Trophoblast cell (in vitro differentiated cells and primary cell): ENCODE results near the gene OR5P2. TPM values are rescaled to one million over a fixed set of nuclear protein-coding genes. Genes with fewer than 3 reads are reported as not detected.

Experiments used
- DNase-seq, 2 donors: peaks; one replicate each; pipeline ENCODE4 v3.0.0-alpha.2; 2016
- H2AFZ ChIP-seq: 2 replicates; pipeline ENCODE4 v1.6.1; 2013; ENCODE audit warnings: low read length, moderate library complexity, mild to moderate bottlenecking; ENCODE audit not compliant: insufficient read depth, poor library complexity
- H2AK5ac ChIP-seq: 2 replicates; pipeline ENCODE4 v1.6.1; 2013; ENCODE audit warnings: mild to moderate bottlenecking, low read length
- H2BK120ac ChIP-seq: 2 replicates; pipeline ENCODE4 v1.6.1; 2013; ENCODE audit warnings: low read length, mild to moderate bottlenecking, moderate library complexity; ENCODE audit not compliant: insufficient read depth, poor library complexity
- H2BK12ac ChIP-seq: 2 replicates; pipeline ENCODE4 v1.6.1; 2013; ENCODE audit warnings: mild to moderate bottlenecking, low read length, moderate library complexity
- H2BK5ac ChIP-seq: 2 replicates; pipeline ENCODE4 v1.6.1; 2013; ENCODE audit warnings: low read length, low read depth, moderate library complexity, mild to moderate bottlenecking; ENCODE audit not compliant: poor library complexity
- H3K14ac ChIP-seq: 2 replicates; pipeline ENCODE4 v1.6.1; 2013; ENCODE audit warnings: mild to moderate bottlenecking, low read length
- H3K18ac ChIP-seq: 2 replicates; pipeline ENCODE4 v1.6.1; 2013; ENCODE audit warnings: mild to moderate bottlenecking, low read length
- H3K23ac ChIP-seq: 2 replicates; pipeline ENCODE4 v1.6.1; 2013; ENCODE audit warnings: low read length
- H3K27ac ChIP-seq: 2 replicates; pipeline ENCODE4 v1.5.1; 2013; ENCODE audit warnings: low read depth, mild to moderate bottlenecking, inconsistent platforms, low read length, moderate library complexity
- H3K27me3 ChIP-seq: 2 replicates; pipeline ENCODE4 v1.6.1; 2013; ENCODE audit warnings: inconsistent platforms, mild to moderate bottlenecking, low read length, moderate library complexity; ENCODE audit not compliant: insufficient read depth
- H3K36me3 ChIP-seq, 2 experiments: 1 replicate in 1 of 2; 2 replicates in 1 of 2; pipeline ENCODE4 v1.6.1; 2013; ENCODE audit warnings: low read length in 2 of 2, mild to moderate bottlenecking in 2 of 2, moderate library complexity in 1 of 2; ENCODE audit not compliant: insufficient read depth in 2 of 2, control insufficient read depth in 1 of 2
- H3K4ac ChIP-seq: 2 replicates; pipeline ENCODE4 v1.6.1; 2013; ENCODE audit warnings: low read depth, mild to moderate bottlenecking, low read length, moderate library complexity
- H3K4me1 ChIP-seq, 2 experiments: 1 replicate in 1 of 2; 2 replicates in 1 of 2; pipeline ENCODE4 v1.6.1; 2013; ENCODE audit warnings: low read length in 2 of 2, mild to moderate bottlenecking in 2 of 2, moderate library complexity in 1 of 2; ENCODE audit not compliant: insufficient read depth in 2 of 2, control insufficient read depth in 1 of 2
- H3K4me2 ChIP-seq: 2 replicates; pipeline ENCODE4 v1.6.1; 2013; ENCODE audit warnings: inconsistent platforms, mild to moderate bottlenecking, low read length, moderate library complexity
- H3K4me3 ChIP-seq: 2 replicates; pipeline ENCODE4 v1.5.1; 2013; ENCODE audit warnings: mild to moderate bottlenecking, low read depth, low read length, inconsistent platforms
- H3K79me1 ChIP-seq: one replicate; pipeline ENCODE4 v1.6.1; 2013; ENCODE audit warnings: low read length
- H3K79me2 ChIP-seq: 2 replicates; pipeline ENCODE4 v1.6.1; 2013; ENCODE audit warnings: low read length, mild to moderate bottlenecking; ENCODE audit not compliant: control insufficient read depth, insufficient read depth, poor library complexity
- H3K9ac ChIP-seq: 2 replicates; pipeline ENCODE4 v1.6.1; 2013; ENCODE audit warnings: mild to moderate bottlenecking, low read length
- H3K9me3 ChIP-seq: 2 replicates; pipeline ENCODE4 v1.6.1; 2013; ENCODE audit warnings: low read depth, mild to moderate bottlenecking, control low read depth, inconsistent platforms, low read length; ENCODE audit not compliant: insufficient read depth
- H4K12ac ChIP-seq: 2 replicates; pipeline ENCODE4 v1.6.1; 2013; ENCODE audit warnings: low read depth, mild to moderate bottlenecking, low read length, moderate library complexity
- H4K8ac ChIP-seq: 2 replicates; pipeline ENCODE4 v1.6.1; 2013; ENCODE audit warnings: low read depth, mild to moderate bottlenecking, low read length, moderate library complexity
- H4K91ac ChIP-seq: one replicate; pipeline ENCODE4 v1.6.1; 2013; ENCODE audit warnings: low read depth, mild to moderate bottlenecking, low read length, moderate library complexity
- WGBS: extraction: QIAGEN DNeasy Blood & Tissue Kit; methylation state at CpG from one replicate; pipeline ENCODE4 v1.1.7; 2013; ENCODE audit warnings: missing lambda C conversion rate; ENCODE audit not compliant: insufficient read length, insufficient coverage; ENCODE audit errors: extremely low coverage; 5-methylcytosine and 5-hydroxymethylcytosine counted together
- polyA plus RNA-seq: library from polyadenylated mRNA; stranded (reverse); fragments of 200-250 nt; gene quantifications from 2 replicates; pipeline ENCODE4 v1.2.3, GENCODE V29; 2013

The OR5P2 gene, protein sequence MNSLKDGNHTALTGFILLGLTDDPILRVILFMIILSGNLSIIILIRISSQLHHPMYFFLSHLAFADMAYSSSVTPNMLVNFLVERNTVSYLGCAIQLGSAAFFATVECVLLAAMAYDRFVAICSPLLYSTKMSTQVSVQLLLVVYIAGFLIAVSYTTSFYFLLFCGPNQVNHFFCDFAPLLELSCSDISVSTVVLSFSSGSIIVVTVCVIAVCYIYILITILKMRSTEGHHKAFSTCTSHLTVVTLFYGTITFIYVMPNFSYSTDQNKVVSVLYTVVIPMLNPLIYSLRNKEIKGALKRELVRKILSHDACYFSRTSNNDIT
- polyA plus RNA-seq = not detected in 2 replicates

DNA sequence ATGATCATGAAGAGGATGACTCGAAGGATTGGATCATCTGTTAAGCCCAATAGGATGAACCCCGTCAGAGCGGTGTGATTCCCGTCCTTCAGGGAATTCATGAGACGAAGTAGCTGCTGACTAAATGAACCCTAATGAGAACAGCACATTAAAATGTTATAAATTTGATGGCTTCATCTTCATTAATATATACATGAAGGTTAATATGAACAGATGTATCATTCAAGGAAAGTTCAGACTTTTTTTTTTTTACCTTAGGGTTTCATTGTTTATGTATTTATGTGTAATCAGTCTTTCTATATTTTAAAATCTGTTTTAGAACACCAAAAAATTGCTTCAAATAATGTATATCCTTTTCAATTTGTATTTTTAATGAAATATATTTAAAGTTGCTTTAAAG lies at the start of gene OR5P2:
Gene OR5P2, minus strand, starts transcription at position 101 of the 400 bp plus-strand sequence. Its CDS starts 0 bp downstream, at position 101.
- DNase-seq = no peak
- Histone ChIP-seq H4K91ac (no peak within 1 kb of the TSS), H2BK12ac (no peak within 1 kb of the TSS), H3K4me1 (no peaks in the 10 kb centered on the region), H2BK5ac (no peak within 1 kb of the TSS), H2AFZ (no peak within 1 kb of the TSS), H3K18ac (no peak within 1 kb of the TSS), H3K4ac (no peak within 1 kb of the TSS), H4K12ac (no peak within 1 kb of the TSS), H3K27ac (no peak within 1 kb of the TSS), H3K14ac (no peak within 1 kb of the TSS), H2AK5ac (no peak within 1 kb of the TSS), H3K9ac (no peak within 1 kb of the TSS), H3K4me3 (no peak within 1 kb of the TSS), H4K8ac (no peak within 1 kb of the TSS), H3K79me2 (no peaks in the 10 kb centered on the region), H3K4me2 (no peak within 1 kb of the TSS), H3K23ac (no peak within 1 kb of the TSS), H3K9me3 (no peaks in the 10 kb centered on the region), H3K79me1 (no peaks in the 10 kb centered on the region), H2BK120ac (no peak within 1 kb of the TSS), H3K27me3 (no peaks in the 10 kb centered on the region), H3K36me3 (peaks cover 0 to 3% of the 10 kb centered on the region in 2 experiments)
- no CpG with 5 or more reads among the region's 5 CpGs for WGBS

DNA sequence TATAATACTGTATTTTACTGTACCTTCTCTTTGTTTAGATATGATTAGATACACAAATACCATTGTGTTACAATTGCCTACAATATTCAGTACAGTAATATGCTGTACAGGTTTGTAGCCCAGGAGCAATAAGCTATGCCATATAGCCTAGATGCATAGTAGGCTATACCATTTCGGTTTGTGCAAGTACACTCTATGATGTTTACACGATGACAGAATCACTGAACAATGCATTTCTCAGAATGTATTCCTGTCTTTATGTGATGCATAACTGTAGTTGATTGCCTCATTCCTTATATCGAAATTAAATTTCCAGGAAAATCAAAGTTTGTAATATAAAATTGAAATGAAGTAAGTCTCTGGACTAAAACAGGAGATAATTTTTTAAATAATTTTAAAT lies 49.3 kb upstream of the OR5P2 start:
- Histone ChIP-seq H3K79me1 (no peaks in the 10 kb centered on the region), H2BK12ac (no peak overlapping the region), H3K9ac (no peak overlapping the region), H2AFZ (no peak overlapping the region), H2BK5ac (no peak overlapping the region), H4K91ac (no peak overlapping the region), H3K23ac (no peak overlapping the region), H3K27ac (no peak overlapping the region), H3K4me3 (no peak overlapping the region), H3K36me3 (no peaks in the 10 kb centered on the region), H3K27me3 (no peaks in the 10 kb centered on the region), H3K79me2 (no peaks in the 10 kb centered on the region), H3K4ac (no peak overlapping the region), H2AK5ac (no peak overlapping the region), H4K12ac (no peak overlapping the region), H3K9me3 (no peaks in the 10 kb centered on the region), H3K4me2 (no peak overlapping the region), H3K18ac (no peak overlapping the region), H2BK120ac (no peak overlapping the region), H3K14ac (no peak overlapping the region), H3K4me1 (peaks cover 0 to 3% of the 10 kb centered on the region in 2 experiments), H4K8ac (no peak overlapping the region)
- WGBS = no CpG with 5 or more reads among the region's 3 CpGs
- peak in 1 of 2 donors; percentile 56 for DNase-seq

DNA sequence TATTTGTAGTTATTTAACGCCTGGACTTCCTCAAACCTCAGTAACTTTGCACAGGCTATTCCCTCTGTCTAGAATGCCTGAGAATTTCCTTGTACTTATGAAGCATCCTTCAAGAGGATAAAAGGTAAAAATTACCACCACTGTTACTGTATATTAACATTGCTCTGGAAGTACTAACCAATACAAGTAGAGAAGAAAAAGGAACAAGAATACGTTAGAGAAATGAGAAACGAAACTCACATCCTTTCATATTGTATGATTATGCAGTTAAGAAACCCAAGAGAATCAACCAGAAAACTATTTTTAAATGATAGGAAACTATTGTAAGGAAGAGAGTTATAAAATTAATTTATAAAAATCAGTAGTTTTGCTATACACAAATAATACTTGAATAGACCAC lies 48.2 kb upstream of the OR5P2 start:
- Histone ChIP-seq H3K23ac (no peak overlapping the region), H3K79me2 (no peaks in the 10 kb centered on the region), H2AK5ac (no peak overlapping the region), H3K9me3 (no peaks in the 10 kb centered on the region), H3K4me3 (no peak overlapping the region), H3K4ac (no peak overlapping the region), H3K27me3 (no peaks in the 10 kb centered on the region), H2AFZ (no peak overlapping the region), H3K79me1 (no peaks in the 10 kb centered on the region), H4K91ac (no peak overlapping the region), H3K18ac (no peak overlapping the region), H2BK120ac (no peak overlapping the region), H4K12ac (no peak overlapping the region), H3K14ac (no peak overlapping the region), H4K8ac (no peak overlapping the region), H3K4me1 (peaks cover 0 to 3% of the 10 kb centered on the region in 2 experiments), H3K36me3 (no peaks in the 10 kb centered on the region), H3K9ac (no peak overlapping the region), H2BK5ac (no peak overlapping the region), H3K4me2 (no peak overlapping the region), H3K27ac (no peak overlapping the region), H2BK12ac (no peak overlapping the region)
- no CpG with 5 or more reads among the region's 3 CpGs for WGBS
- DNase-seq = no peak

DNA sequence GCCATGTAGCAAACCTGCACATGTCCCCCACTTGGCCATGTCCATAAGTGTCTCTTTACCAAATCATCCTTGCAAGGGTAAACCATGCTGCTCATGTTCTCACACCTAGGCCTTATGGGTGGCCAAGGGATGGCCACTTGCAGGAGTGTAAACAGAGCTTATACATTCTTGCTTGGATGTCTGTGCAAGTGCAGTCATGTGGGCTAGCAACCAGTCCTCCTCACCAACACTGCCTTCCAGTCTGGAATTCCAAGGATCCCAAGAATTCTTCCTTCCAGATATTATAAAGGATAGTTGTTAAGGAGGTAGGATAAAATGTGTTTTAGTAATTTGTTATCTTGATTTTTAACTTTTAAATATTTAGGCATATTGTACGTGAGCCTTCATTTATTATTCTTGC lies 47.8 kb upstream of the OR5P2 start:
- no peak overlapping the region for H2BK12ac ChIP-seq
- H3K4me1 ChIP-seq = peaks cover 0 to 3% of the 10 kb centered on the region in 2 experiments
- no peak overlapping the region for H3K4ac ChIP-seq
- no peaks in the 10 kb centered on the region for H3K79me1 ChIP-seq
- H2BK120ac ChIP-seq = no peak overlapping the region
- DNase-seq = peak; percentile 70 to 85
- H2BK5ac ChIP-seq = no peak overlapping the region
- H4K91ac ChIP-seq = no peak overlapping the region
- no peak overlapping the region for H3K27ac ChIP-seq
- H2AFZ ChIP-seq = no peak overlapping the region
- H3K27me3 ChIP-seq = no peaks in the 10 kb centered on the region
- H2AK5ac ChIP-seq = no peak overlapping the region
- no peaks in the 10 kb centered on the region for H3K36me3 ChIP-seq
- H3K4me3 ChIP-seq = no peak overlapping the region
- no peaks in the 10 kb centered on the region for H3K9me3 ChIP-seq
- H3K79me2 ChIP-seq = no peaks in the 10 kb centered on the region
- H3K4me2 ChIP-seq = no peak overlapping the region
- no peak overlapping the region for H4K12ac ChIP-seq
- H3K23ac ChIP-seq = no peak overlapping the region
- H3K9ac ChIP-seq = no peak overlapping the region
- WGBS = no CpG with 5 or more reads among the region's 1 CpG
- H3K18ac ChIP-seq = no peak overlapping the region
- H3K14ac ChIP-seq = no peak overlapping the region
- H4K8ac ChIP-seq = no peak overlapping the region
